Fibroblast of lung (primary cell): ENCODE data around the gene DNAJC10.

Experiments used
- CTCF ChIP-seq, 2 donors: IDR thresholded peaks in 1 of 2; conservative IDR thresholded peaks in 1 of 2; 1 replicate in 1 of 2; 2 replicates in 1 of 2; pipeline ENCODE4 v1.5.1; 2011 to 2012; ENCODE audit warnings: low read length in 2 of 2, control low read depth in 1 of 2, inconsistent platforms in 1 of 2, low read depth in 1 of 2, mild to moderate bottlenecking in 1 of 2
- EZH2 ChIP-seq: IDR thresholded peaks from 2 replicates; pipeline ENCODE4 v1.5.1; 2012; ENCODE audit warnings: low read length, control low read depth, mild to moderate bottlenecking; ENCODE audit errors: missing control alignments

- TF ChIP-seq CTCF (conservative IDR thresholded peaks at IDR 0.05 in 1 of 2, IDR thresholded peaks at IDR 0.05 in 1 of 2; ENCODE audit: low read depth in 1 of 2, low read length in 2 of 2) = no peak
- no peak for TF ChIP-seq EZH2
Measured at GRCh38 chr2:182766626-182767025, 50.6 kb downstream of the DNAJC10 start.
